Left lung (tissue), 10 donors: ENCODE data around the gene SPIB. TPM values are rescaled to one million over a fixed set of nuclear protein-coding genes. Genes with fewer than 3 reads are reported as not detected.
"Not testable (repeated sequence)": the region's sequence is repeated elsewhere in the genome, so short reads cannot be mapped to it uniquely, and the experiment has no call there.

Experiments
- ATAC-seq: fragments of 200-7000 bp; cut with Tn5 transposase; one replicate; pipeline ENCODE4 v1.9.1; 2020; ENCODE audit warnings: moderate library complexity
- DNase-seq, 4 donors: peaks; one replicate each; pipeline ENCODE4 v3.0.0-alpha.2; 2013 to 2020
- H3K27ac ChIP-seq, 2 donors: fragments of 200-600 bp; sonication (generic) in 1 of 2; one replicate each; pipeline versions ENCODE4 v1.5.0 to v1.8.0; 2020 to 2021
- H3K27me3 ChIP-seq, 2 donors: fragments of 200-600 bp; sonication (generic) in 1 of 2; one replicate each; pipeline versions ENCODE4 v1.5.0 to v1.8.0; 2020 to 2021
- H3K36me3 ChIP-seq, 2 donors: fragments of 200-600 bp; sonication (generic) in 1 of 2; one replicate each; pipeline versions ENCODE4 v1.5.0 to v1.8.0; 2020 to 2021
- H3K4me1 ChIP-seq, 2 donors: fragments of 200-600 bp; one replicate each; pipeline ENCODE4 v1.8.0; 2021
- H3K4me3 ChIP-seq, 2 donors: fragments of 200-600 bp; sonication (generic) in 1 of 2; one replicate each; pipeline versions ENCODE4 v1.5.0 to v1.8.0; 2020 to 2021; ENCODE audit warnings: mild to moderate bottlenecking in 1 of 2
- H3K9me3 ChIP-seq, 2 donors: fragments of 200-600 bp; sonication (generic) in 1 of 2; one replicate each; pipeline versions ENCODE4 v1.5.0 to v1.8.0; 2020 to 2021
- intact Hi-C, 2 donors: fragments of 100-400 bp; cut with DNase I; formaldehyde crosslinking; loops; one replicate each; pipeline versions ENCODE4 v1.11.2 to v1.14.2; 2022
- polyA plus RNA-seq, 6 donors: library from polyadenylated mRNA; unstranded; fragments of 120-200 nt; gene quantifications; one replicate each; pipeline ENCODE4 v1.2.1, GENCODE V29; 2013; ENCODE audit not compliant: insufficient read length in 6 of 6
- total RNA-seq, 2 donors: library from RNA; stranded (reverse); fragmentation: NEBNext Ultra II Directional; extraction: Animal tissue kit (Norgen Biotek cat#: 25700); gene quantifications; one replicate each; pipeline ENCODE4 v1.2.1, GENCODE V29; 2021
- TF ChIP-seq, protein P1 (sequence below), 2 donors: fragments of 200-600 bp; sonication (generic) in 1 of 2; IDR thresholded peaks; one replicate each; pipeline versions ENCODE4 v1.5.0 to v1.8.0; 2021; ENCODE audit warnings: antibody characterized with exemption in 2 of 2
- donor health status: DM: no; HTN: yes; CAD: no.
- donor health status: DM: no; HTN: no; CAD: no.

SPIB gene
- total and polyA plus RNA-seq, 8 donors = 0.28 to 0.66 (median 0.51) TPM

DNA sequence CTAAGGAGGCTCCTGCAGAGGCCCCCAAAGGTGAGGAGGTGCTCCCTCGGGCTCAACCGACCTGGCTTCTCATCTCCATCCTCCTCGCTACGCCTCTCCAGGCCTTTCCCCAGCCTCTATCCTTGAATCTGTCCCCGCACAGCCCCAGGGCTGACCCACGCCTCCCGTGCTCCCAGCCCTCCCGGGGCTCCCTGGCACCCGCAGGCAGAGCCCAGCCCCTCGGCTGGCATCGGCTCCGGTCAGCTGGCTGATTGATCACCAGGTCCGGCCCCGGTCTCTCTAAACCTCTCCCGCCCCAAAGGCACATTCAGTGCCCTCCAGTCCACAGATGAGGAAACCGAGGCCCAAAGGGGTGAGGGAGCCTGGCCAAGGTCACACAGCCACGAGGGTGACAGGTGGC, 16.5 kb downstream of the SPIB start:
- no peak overlapping the region for H3K4me3 ChIP-seq
- H3K36me3 ChIP-seq = no peaks in the 10 kb centered on the region
- DNase-seq (peak in 1 of 4 donors; percentile 55), ATAC-seq (no peak)
- peaks cover 0 to 31% of the 10 kb centered on the region in 2 donors for H3K27me3 ChIP-seq
- intact Hi-C loops = no loop called here
- H3K4me1 ChIP-seq = peaks cover 5 to 15% of the 10 kb centered on the region in 2 donors
- H3K9me3 ChIP-seq = no peaks in the 10 kb centered on the region
- no peak overlapping the region for H3K27ac ChIP-seq
- TF ChIP-seq, protein P1, sequence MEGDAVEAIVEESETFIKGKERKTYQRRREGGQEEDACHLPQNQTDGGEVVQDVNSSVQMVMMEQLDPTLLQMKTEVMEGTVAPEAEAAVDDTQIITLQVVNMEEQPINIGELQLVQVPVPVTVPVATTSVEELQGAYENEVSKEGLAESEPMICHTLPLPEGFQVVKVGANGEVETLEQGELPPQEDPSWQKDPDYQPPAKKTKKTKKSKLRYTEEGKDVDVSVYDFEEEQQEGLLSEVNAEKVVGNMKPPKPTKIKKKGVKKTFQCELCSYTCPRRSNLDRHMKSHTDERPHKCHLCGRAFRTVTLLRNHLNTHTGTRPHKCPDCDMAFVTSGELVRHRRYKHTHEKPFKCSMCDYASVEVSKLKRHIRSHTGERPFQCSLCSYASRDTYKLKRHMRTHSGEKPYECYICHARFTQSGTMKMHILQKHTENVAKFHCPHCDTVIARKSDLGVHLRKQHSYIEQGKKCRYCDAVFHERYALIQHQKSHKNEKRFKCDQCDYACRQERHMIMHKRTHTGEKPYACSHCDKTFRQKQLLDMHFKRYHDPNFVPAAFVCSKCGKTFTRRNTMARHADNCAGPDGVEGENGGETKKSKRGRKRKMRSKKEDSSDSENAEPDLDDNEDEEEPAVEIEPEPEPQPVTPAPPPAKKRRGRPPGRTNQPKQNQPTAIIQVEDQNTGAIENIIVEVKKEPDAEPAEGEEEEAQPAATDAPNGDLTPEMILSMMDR (IDR thresholded peaks at IDR 0.05) = no peak

DNA sequence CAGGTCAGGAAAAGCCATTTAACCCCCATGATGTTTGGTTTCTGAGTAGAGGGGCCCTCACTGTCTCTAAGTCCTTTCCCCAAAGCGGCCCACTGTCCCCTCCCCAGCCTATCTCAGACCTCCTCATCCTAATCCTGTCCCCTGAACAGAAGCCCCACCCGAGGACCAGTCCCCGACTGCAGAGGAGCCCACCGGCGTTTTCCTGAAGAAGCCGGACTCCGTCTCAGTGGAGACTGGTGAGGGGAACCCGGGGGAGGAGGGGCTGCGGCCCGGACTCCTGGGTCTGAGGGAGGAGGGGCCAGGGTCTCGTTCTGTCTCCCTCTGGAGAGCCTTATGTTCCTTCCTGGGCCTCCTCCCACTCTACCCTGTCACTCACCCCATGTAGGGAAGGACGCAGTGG, 16.9 kb downstream of the SPIB start:
- H3K4me1 ChIP-seq = peaks cover 5 to 15% of the 10 kb centered on the region in 2 donors

DNA sequence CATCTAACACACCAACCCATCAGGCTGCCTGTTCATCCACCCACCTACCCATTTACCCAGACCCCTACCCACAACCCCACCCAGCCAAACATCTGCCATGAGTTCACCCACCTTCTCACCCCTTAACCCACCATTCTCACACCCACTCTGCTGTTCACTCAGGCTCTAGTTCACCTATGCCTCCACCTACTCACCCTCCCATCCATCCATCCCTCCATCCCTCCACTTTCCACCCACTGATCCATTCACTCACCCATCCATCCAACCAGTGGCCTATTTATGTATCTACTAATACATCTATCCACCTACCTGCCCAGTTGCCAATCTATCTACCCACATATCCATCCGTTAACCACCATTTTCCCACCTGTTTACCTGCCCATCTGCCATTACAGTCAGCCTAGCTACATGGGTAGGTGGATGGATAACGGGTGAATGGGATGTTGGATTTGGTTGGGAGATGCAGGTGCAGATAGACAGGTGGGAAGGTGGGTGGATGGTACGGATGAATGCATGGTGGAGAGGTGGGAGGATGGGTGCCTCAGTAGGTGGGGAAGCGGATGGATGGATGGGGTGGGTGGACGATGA, 19.2 kb downstream of the SPIB start:
- Histone ChIP-seq H3K4me1 (peaks cover 0 to under 1% of the 10 kb centered on the region in 2 donors), H3K27ac (no peak overlapping the region), H3K9me3 (no peaks in the 10 kb centered on the region), H3K27me3 (peaks cover 0 to 14% of the 10 kb centered on the region in 2 donors), H3K36me3 (no peaks in the 10 kb centered on the region), H3K4me3 (no peak overlapping the region)
- ATAC-seq (no peak), DNase-seq (no peak)
- intact Hi-C loops = no loop called here
- TF ChIP-seq, protein P1 (IDR thresholded peaks at IDR 0.05) = no peak

More for the DNA sequence above, 16.9 kb downstream of the SPIB start:
- Histone ChIP-seq H3K9me3 (no peaks in the 10 kb centered on the region), H3K36me3 (no peaks in the 10 kb centered on the region), H3K27me3 (peaks cover 0 to 30% of the 10 kb centered on the region in 2 donors), H3K27ac (no peak overlapping the region), H3K4me3 (no peak overlapping the region)
- intact Hi-C loops = no loop called here
- TF ChIP-seq, protein P1 (IDR thresholded peaks at IDR 0.05) = no peak
- no peak for ATAC-seq
- peak in 1 of 4 donors; percentile 59 for DNase-seq

DNA sequence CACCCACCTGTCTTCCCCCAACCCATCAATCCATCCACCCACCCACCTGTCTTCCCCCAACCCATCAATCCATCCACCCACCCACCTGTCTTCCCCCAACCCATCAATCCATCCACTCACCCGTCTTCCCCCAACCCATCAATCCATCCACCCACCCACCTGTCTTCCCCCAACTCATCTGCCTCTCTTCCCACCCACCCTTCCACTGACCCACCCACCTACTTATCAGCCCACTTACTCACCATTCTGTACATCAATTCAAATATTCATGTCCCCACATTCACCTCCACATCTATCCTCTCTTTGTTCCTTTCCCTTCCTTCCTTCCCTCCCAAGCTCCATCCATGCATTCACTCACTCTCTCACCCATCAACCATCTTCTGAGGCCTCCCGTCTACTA, 20.4 kb downstream of the SPIB start:
- not testable (repeated sequence) for H3K36me3 ChIP-seq, DNase-seq

DNA sequence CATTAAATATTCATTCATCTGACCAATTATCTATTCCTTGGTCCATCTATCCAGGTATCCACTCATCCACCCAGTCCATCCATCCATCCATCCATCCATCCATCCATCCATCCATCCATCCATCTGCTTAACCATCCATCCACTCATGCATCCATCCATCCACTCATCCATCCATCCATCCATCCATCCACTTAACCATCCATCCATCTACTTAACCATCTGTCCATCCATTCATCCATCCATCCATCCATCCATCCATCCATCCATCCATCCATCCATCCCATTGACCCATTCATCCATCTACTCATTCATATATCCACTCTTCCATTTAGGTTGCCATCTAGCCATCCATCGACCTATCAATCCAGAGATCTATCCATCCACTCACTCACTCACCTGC, 25.3 kb downstream of the SPIB start:
- Histone ChIP-seq H3K9me3 (no peaks in the 10 kb centered on the region), H3K36me3 (no peaks in the 10 kb centered on the region), H3K27me3 (no peaks in the 10 kb centered on the region), H3K27ac (no peak overlapping the region), H3K4me3 (no peak overlapping the region), H3K4me1 (no peaks in the 10 kb centered on the region)
- intact Hi-C loops = no loop called here
- DNase-seq (no peak), ATAC-seq (no peak)
- TF ChIP-seq, protein P1 (IDR thresholded peaks at IDR 0.05) = no peak

More for the DNA sequence above, 20.4 kb downstream of the SPIB start:
- H3K9me3 ChIP-seq, H3K4me1 ChIP-seq, intact Hi-C loops, H3K4me3 ChIP-seq, H3K27ac ChIP-seq, H3K27me3 ChIP-seq, ATAC-seq: not testable (repeated sequence)

DNA sequence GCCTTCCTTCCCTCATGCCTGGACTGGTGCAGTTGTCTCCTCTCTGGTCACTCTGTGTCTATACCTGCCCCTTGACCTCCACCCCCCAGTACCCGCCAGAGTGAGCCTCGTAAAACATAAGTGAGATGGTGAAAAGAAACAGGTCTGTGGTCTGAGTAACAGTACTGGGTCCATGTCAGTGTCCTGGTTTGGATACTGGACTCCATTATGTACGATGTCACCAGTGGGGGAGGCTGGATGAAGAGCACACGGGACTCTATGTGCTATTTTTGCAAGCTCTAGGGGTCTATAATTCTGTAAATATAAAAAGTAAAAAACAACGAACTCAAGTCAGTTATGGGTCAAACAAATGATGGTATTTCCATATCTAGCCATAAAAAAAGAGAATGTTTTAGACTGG, 28.3 kb downstream of the SPIB start:
- Histone ChIP-seq H3K27ac (no peak overlapping the region), H3K27me3 (peaks cover 0 to 18% of the 10 kb centered on the region in 2 donors), H3K4me3 (no peak overlapping the region), H3K36me3 (no peaks in the 10 kb centered on the region), H3K9me3 (no peaks in the 10 kb centered on the region), H3K4me1 (no peaks in the 10 kb centered on the region)
- ATAC-seq (no peak), DNase-seq (no peak)
- TF ChIP-seq, protein P1 (IDR thresholded peaks at IDR 0.05) = no peak
- intact Hi-C loops = no loop called here
